ENCODE data around the gene KAZALD1.

Gene KAZALD1

GRCh38 chr10:101067356-101068083 lies 5.7 kb downstream of the KAZALD1 start:
- DNase-seq (ENCODE audit: low read depth): peak; percentile 68

GRCh38 chr10:101069441-101069840 lies 7.7 kb downstream of the KAZALD1 start:
- DNase-seq (ENCODE audit: low read depth): no peak

GRCh38 chr10:101070098-101070497 lies 8.3 kb downstream of the KAZALD1 start:
- DNase-seq (ENCODE audit: low read depth): no peak

GRCh38 chr10:101071267-101071884 lies 9.6 kb downstream of the KAZALD1 start:
- DNase-seq (ENCODE audit: low read depth): no peak

DNA sequence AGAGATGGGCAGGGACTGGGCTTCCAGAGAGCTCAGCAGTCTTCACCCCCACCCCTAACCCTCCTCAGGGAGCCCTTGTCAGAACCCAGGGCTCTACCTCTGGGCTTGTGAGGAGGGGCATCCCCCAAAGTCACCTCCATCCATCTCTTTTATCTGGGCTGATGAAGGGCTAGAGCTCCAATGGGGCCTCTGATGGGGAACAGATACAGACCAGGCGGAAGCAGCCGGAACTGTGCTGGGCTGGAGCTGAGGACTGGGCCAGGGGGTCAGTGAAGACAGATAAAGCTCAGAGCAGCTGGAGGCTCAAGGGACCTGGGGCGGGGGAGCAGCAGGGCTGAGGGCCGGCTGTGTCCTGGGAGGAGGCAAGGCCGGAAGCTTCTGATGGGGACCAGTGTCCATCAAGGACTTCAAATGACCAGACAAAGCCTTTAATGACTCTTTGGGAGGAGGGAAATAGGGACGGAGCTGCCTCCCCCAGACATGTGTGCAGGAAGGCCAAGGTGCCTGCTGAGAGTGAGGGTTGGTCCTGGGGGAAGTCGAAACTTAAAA lies 10.2 kb downstream of the KAZALD1 start:
- DNase-seq (ENCODE audit: low read depth): no peak

- DNase-seq (ENCODE audit: low read depth): no peak
These were observed 11.1 kb downstream of the KAZALD1 start for GRCh38 chr10:101072923-101073322.

GRCh38 chr10:101073631-101074030 lies 11.8 kb downstream of the KAZALD1 start:
- no peak for DNase-seq (ENCODE audit: low read depth)

DNA sequence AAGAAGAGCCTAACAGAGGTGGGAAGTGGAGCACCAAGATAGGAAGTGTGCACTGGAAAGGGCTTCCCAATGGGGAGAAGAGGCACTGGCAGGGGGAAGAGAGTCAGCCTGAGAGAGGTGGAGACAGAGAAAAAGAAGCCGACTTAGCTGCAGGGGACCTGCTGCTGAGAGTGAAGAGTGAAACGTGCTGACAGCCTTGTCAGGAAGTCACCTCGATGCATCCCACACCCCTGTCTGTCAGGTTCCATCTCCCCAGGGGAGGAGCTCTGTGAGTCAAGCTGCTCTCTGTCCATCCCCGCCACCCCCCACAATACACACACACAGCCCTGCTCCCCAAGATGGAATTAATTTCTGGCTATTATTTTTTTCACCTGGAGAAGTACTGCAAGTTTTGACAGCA lies 14.0 kb downstream of the KAZALD1 start:
- no peak for DNase-seq (ENCODE audit: low read depth)

- DNase-seq (ENCODE audit: low read depth): no peak
These were observed 14.8 kb downstream of the KAZALD1 start for GRCh38 chr10:101076630-101077029.

DNA sequence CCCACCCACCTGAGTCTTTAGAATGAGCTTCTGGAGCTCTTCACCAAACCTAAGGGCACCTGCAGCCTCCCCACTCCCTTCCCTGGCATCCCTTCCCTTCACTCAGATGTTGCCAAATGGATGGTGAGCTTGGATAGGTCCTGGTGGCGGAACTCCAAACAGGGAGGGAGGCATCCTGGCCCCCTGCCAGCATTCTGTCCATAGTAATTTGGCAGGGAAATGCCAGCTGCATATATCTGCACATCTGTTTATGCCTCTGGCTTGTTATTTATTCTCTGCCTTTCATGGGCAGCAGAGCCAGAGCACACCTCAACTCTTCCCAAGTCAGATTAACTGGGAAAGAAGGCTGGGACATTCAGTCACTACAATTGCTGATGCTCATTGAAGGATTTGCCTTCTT lies 18.1 kb downstream of the KAZALD1 start:
- no peak for DNase-seq (ENCODE audit: low read depth)

DNA sequence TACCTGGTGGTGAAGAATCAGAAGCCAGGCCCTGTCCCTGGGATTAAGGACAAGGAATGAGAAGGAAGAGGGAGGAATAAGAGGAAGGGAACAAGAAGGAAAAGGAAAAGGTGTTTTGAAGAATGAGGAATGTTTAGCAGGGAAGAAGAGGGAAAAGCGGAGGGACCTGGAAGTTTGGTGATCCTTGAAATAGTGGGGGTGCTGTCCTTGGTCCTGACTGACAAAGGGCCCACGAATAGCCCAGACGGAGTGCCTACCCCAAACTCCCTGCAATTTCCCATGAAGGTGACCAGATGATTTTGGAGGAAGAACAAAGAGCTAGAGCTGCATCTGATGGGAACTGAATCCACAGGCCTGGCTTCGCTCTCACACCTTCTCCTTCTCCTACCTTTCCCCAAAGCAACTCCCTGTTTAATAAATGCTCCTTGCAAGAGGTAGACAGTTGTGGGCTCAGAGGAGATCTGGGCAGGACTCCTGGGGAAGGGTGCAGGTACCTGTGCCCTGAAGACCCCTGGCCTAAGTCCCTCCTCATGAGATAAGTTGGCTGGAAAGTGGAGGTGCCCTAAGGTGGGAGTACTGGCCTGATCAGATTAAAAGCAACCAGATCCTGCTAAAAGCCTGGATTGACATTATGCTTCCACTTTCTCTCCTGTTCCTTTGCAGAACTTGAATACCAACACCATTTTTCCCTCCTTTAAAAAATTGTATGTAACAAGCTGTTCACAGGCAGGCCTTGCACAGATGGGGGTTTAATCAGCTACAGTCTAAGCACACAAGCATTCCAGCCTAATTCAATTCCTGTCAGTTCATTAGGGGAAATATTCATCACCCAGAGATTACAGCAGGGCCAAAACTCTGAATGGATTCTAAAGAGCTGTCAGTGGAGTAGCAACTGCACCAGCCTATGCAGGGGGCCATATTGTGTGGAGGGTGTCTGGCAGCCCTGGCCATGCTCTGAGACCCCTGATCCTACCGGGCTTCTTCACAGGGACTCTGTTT lies 19.4 kb downstream of the KAZALD1 start:
- DNase-seq (ENCODE audit: low read depth): no peak

DNA sequence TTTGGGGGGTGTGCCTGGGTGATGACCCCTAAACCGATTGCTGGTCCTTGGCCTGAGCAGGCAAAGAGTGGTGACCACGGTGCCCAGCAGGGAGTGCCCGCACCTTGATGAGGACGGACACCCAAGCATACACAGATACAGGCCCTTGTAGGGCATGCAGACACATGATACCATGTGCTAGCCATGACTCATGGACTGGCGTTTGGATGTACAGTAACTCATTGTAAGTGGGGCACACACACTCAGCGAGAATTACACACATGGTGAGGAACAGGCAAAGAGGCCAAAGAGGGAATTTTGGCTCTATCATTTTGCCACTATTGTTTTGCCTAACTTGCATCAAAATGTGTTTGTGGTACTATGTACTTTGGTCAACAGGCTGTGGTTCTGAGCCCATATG lies 24.1 kb downstream of the KAZALD1 start:
- no peak for DNase-seq (ENCODE audit: low read depth)

DNA sequence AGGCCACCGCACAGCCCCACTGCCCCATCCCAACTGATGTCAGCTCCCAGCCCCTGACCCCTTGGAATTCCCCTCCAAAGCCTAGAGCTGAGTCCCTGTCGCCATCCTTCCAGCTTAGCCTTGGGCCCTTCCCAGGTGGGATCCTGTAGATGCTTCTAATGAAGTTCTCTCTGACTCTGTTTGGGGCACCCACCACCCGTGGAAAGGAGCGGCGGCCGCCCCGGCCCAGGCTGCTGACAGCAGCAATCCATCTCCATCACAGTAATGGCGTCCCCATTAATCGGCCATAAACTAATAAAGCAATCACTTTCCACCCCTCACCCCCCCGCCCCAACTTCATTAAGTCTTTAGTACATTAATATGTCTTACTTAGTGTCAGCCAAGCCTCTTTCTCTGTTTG lies 25.6 kb downstream of the KAZALD1 start:
- no peak for DNase-seq (ENCODE audit: low read depth)

DNA sequence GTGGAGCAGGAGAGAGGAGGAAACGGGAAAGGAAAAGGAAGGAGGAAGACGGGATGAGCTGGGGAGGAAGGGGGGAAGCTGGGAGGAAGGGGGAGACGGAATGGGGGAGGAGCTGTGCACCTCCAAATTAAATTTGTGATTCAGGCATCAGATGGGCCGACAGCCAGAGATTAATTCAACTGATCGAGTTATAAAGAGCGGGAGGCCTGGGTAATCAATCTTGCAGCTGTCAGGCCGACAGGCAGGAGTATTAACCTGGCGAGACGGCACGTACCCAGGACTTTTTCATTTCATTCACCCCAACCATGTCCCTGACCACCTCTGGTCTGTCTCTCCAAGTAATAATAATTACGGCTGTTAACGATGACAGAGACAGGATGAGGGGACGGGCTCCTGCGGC lies 26.2 kb downstream of the KAZALD1 start:
- DNase-seq (ENCODE audit: low read depth): no peak

DNA sequence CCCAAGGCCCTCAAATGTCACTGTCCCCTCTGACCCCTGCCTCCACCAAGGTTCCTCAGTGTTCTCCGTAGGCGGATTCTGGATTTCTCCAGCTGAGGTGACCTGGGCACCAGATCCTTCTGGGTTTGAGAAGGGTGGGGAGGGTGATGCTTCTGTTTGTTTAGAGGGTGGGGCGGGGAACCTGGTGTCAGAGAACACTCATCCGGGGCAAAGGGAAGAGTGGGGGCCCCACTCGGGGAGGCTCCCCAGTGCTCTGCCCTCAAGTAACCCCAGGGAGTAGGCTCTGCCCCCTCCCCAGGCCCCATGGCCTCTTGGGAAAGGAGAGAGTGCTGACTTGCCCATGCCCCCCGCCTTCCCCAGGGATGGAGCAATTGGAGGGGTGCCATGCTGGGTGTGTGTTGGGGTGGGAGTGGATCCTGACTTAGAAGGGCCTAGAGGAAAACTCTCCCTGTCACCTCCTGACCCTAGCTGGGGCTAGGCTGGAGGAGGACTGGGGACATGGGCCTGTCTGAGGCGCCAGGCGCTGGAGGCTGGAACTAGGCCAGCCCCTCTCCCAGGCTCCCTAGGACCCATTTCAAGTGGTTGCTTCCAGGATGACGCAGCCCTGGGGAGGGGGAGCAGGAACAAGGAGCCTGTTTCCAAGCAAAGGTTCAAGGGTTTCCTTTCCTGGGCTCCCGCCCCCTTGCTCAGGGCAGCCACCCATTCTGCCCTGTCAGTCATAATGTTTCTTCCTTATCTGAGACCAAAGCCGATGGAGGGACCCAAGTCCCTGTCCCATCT lies 27.9 kb downstream of the KAZALD1 start:
- no peak for DNase-seq (ENCODE audit: low read depth)

GRCh38 chr10:101090597-101090996 lies 28.8 kb downstream of the KAZALD1 start:
- DNase-seq (ENCODE audit: low read depth): no peak

- no peak for DNase-seq (ENCODE audit: low read depth)
These were observed 29.9 kb downstream of the KAZALD1 start for GRCh38 chr10:101091546-101092290.

GRCh38 chr10:101092881-101093354 lies 31.1 kb downstream of the KAZALD1 start:
- DNase-seq (ENCODE audit: low read depth): no peak

- DNase-seq (ENCODE audit: low read depth): no peak
These were observed 32.5 kb downstream of the KAZALD1 start for GRCh38 chr10:101094121-101094879.

DNA sequence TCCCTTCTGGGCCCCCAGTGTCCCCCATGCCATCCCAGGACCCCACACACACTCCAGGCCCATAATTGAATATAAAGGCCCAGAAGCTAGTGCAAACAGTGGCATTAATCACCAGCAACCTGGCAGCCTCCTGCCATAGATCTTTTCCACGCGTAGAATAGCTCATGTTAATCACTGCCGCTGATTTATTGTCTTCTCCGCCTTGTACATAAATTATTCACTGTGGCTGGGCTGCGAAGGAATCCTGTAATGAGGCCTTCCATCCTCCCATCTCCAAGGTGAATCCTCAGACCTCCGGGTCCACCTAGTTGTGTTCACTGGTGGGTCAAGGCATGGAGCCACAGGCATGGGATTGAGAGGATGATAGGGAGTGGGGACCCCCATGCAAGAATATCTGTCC lies 33.2 kb downstream of the KAZALD1 start:
- no peak for DNase-seq (ENCODE audit: low read depth)
